Measurements from ENCODE around the gene TRPC1.

GRCh38 chr3:142785996-142786395 lies 62.2 kb downstream of the TRPC1 start:
- TF ChIP-seq ZNF274 (IDR thresholded peaks at IDR 0.05; ENCODE audit: low read depth, low read length) (no peak), SUZ12 (IDR thresholded peaks at IDR 0.05; ENCODE audit: extremely low read depth, insufficient read depth, insufficient read length) (no peak), YY1 (IDR thresholded peaks at IDR 0.05; ENCODE audit: insufficient read depth, insufficient read length) (no peak)

All from NT2/D1 (cell line).